GM03348 (cell line): ENCODE data around the gene EMC9.
"Not testable (repeated sequence)": the region's sequence is repeated elsewhere in the genome, so short reads cannot be mapped to it uniquely, and the experiment has no call there.

Experiments
- DNase-seq: peaks from one replicate; pipeline ENCODE4 v3.0.0; 2012; ENCODE audit warnings: low spot score

Gene EMC9

GRCh38 chr14:24108336-24108874, 33.0 kb downstream of the EMC9 start:
- DNase-seq: no peak

- no peak for DNase-seq
Measured at GRCh38 chr14:24106672-24107271, 34.6 kb downstream of the EMC9 start.

- DNase-seq: not testable (repeated sequence)
Measured at GRCh38 chr14:24105609-24106239, 35.7 kb downstream of the EMC9 start.

- DNase-seq: no peak
Measured at GRCh38 chr14:24103451-24103850, 37.9 kb downstream of the EMC9 start.

DNA sequence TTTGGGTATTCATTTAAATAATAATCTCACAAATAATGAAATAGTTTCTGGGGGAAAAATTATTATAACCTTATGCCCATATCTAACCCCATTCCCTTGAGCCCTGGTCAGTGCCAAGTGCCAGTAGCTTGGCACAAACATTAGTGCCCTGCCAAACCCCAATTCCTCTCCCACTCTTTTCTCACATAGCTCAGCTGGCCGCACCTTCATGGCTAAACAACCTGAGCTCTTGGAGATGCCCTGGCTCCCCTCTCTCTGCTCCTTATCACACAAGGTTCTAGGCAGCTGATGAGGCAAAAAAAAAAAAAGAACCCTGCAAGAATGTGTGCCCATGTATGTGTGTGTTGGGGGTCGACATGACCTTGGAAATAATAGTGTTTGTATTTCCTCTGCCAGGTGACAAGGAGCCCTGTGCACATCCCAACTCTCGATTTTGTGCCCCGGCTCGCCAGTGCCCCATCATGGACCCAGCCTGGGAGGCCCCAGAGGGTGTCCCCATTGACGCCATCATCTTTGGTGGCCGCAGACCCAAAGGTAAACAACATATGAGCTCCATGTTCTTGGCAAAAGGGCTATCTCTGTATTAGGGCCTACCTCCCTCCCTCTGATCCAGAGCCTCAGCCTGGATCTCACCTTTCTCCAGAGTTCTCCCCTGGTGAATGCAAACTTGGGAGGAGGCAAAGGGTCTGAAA, 38.9 kb downstream of the EMC9 start:
- no peak for DNase-seq

- no peak for DNase-seq
Measured at GRCh38 chr14:24100982-24101494, 40.4 kb downstream of the EMC9 start.

- no peak for DNase-seq
Measured at GRCh38 chr14:24100197-24100981, 41.0 kb downstream of the EMC9 start.

DNA sequence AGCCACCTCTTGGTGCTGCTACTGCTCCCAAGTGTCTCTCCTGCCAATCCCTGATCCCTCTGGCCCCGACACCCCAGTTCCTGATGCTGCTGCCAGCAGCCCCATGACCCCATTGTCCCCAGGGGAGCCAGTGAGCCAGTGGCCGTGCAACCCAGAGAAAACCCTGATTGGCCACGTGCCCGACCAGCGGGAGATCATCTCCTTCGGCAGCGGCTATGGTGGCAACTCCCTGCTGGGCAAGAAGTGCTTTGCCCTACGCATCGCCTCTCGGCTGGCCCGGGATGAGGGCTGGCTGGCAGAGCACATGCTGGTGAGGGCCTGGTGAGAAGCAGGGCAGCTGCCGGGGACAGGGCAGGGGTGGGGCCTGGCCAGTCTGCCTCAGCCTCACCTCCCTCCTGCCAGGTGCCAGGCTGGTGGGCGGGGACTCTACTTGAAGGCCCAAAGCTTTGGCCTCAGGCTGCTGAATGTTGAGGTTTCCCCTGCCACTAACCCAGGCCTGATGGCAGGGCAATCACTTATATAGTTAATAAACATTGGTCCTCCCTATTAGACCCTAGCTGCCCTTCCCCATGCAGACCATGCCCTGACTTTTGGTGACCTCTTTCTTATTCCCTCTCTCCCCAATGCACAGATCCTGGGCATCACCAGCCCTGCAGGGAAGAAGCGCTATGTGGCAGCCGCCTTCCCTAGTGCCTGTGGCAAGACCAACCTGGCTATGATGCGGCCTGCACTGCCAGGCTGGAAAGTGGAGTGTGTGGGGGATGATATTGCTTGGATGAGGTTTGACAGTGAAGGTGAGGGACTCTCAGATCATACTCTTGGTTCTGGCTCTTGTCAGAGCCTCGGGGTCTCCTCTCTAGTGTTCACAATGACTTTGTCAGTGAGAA, 42.2 kb downstream of the EMC9 start:
- DNase-seq: no peak

GRCh38 chr14:24098229-24098926, 43.0 kb downstream of the EMC9 start:
- no peak for DNase-seq

DNA sequence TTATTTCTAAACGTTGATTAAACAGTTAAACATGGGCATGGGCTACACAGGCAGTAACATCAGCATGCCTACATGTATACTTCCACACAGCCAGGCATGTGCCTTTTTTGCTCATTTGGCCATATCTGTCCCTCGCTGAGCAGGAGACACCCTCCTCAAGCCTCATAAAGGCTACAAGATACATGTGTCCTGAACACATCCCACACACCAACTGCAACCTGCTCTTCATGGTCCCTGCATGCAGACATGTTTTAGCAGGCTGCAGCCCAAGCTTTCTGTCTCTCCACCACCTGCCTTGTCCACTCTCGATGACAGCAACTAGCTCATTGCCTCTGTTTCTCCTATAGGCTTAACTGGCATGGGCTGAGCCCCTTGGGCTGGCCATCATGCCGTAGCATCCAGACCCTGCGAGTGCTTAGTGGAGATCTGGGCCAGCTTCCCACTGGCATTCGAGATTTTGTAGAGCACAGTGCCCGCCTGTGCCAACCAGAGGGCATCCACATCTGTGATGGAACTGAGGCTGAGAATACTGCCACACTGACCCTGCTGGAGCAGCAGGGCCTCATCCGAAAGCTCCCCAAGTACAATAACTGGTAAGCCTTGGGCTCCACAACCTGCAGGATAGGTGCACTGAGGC, 44.7 kb downstream of the EMC9 start:
- DNase-seq: no peak

- peak; percentile 85 for DNase-seq
Measured at GRCh38 chr14:24095271-24096068, 45.9 kb downstream of the EMC9 start.

- no peak for DNase-seq
Measured at GRCh38 chr14:24094841-24095270, 46.5 kb downstream of the EMC9 start.

DNA sequence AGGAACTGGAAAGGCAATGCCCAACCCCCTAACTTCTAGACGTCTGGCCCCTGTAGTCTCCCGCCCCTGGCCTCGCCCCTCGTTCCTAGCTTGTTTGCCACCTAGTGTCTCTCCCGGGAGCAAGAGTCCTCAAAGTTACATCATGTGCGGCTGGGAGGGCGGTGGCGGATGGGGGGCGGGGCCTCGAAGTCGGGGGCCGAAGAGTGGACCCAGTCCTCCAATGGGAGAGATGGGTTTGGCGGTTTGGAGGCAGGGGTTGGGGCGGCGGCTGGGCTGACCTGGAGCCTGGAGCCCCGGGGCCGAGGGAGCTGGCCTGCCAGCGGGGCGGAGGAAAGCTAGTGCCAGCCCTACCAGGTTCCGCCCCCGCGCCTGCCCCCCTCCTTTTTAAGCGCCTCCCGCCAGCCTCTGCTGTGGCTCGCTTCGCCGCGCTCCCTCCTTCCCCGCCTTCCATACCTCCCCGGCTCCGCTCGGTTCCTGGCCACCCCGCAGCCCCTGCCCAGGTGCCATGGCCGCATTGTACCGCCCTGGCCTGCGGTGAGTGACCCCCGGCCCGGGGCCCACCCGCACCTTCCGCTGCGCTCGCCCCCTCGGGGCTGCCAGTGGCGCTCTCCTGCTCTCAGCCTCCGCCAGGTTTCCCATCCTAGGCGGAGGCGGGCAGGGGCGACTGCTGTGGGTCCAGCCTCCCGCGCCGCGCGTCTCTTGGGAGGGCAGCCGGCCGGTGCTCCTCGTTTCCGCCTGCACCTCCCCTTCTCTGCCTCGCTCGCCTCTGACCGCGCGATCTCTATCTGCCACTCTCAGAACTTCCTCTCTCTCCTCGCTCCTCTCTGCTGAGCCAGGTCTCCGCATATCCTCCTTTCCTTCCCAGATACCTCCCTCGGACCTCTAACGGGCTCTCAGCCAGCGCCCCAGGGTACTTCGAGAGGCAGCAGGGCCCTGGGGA, 47.2 kb downstream of the EMC9 start, which contains the start of gene PCK2:
PCK2 (plus strand) TSS at position 411 of the 940 bp plus-strand sequence; CDS start at position 506, 95 bp downstream.
- peak; percentile 100 for DNase-seq

DNA sequence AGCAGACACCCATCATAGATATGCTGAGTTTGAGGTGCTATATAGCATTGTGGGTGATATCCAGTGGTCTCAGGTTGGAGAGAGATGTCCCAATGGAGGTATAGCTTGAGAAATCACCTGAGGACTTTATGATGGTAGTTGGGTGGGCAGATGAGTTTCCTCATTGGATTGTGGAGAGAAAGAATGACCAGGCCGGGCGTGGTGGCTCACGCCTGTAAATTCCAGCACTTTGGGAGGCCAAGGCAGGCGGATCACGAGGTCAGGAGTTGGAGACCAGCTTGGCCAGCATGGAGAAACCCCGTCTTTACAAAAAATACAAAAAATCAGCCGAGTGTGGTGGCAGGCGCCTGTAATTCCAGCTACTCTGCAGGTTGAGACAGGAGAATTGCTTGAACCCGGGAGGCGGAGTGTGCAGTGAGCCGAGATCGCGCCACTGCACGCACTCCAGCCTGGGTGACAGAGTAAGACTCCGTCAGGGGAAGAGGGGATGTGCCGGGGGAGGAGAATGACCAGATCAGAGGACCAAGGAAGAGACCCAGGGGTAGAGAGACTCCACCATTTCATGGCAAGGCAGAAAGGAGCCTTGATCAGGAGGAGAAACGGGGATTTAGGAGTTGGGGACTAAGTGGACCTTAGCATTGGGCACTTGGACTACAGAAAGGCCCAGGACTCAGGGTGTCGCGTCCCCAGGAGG, 48.0 kb downstream of the EMC9 start:
- DNase-seq: no peak

DNA sequence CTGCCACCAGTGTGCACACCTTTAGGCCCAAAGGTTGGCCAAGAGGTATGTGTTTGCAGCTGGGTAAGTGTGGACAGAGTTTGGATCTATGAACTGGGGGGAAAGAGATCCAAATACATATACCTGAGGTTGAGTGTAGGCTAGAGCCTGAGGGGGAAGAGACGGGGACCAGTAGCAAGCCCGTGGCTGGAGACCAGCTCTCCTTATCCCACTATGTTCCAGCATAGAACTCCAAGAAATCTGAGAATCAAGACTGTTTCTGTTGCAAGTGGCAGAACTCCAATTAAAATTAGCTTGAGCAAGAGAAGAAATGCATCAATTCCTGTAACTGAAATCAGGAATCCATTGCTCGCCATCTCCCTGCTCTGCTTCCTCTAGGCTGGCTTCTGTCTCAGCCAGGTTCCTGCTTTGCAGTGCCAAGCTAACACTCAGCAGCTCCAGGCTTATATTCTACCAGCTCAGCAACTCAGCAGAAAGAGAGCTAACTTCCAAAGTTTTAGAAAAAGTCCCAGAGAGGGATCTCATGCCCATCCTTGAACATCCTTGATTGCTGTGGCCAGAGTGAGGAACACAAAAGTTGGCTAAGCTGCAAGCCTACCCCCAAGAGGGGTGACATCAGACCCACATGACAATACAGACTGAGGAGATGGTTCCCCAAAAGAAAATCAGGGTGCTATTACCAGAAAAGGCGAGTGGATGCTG, 48.7 kb downstream of the EMC9 start:
- DNase-seq: no peak

GRCh38 chr14:24092110-24092504, 49.3 kb downstream of the EMC9 start:
- DNase-seq: no peak

GRCh38 chr14:24089890-24090289, 51.5 kb downstream of the EMC9 start:
- DNase-seq: no peak
